K562 (cell line): ENCODE measurements around the gene PODNL1.
"Not testable (repeated sequence)": the region's sequence is repeated elsewhere in the genome, so short reads cannot be mapped to it uniquely, and the experiment has no call there.

Experiments used
- CREB1 ChIP-seq, 2 experiments: sonication (generic) in 1 of 2; formaldehyde crosslinking in 1 of 2; IDR thresholded peaks; 2 replicates each; pipeline versions ENCODE4 v1.6.1 to v1.8.0; 2012 to 2022; ENCODE audit warnings: inconsistent platforms in 1 of 2, mild to moderate bottlenecking in 1 of 2, missing genetic modification reagents in 1 of 2, moderate library complexity in 1 of 2
- EZH2 ChIP-seq: IDR thresholded peaks from 2 replicates; pipeline ENCODE4 v1.6.1; 2012; ENCODE audit warnings: low read depth, mild to moderate bottlenecking, inconsistent platforms, low read length, borderline replicate concordance
- FOS ChIP-seq: IDR thresholded peaks from 3 replicates; pipeline ENCODE4 v1.6.1; 2011; ENCODE audit not compliant: insufficient read length; ENCODE audit errors: extremely low read depth
- GABPB1 ChIP-seq: sonication (generic); formaldehyde crosslinking; IDR thresholded peaks from 2 replicates; pipeline ENCODE4 v1.8.0; 2022; ENCODE audit warnings: mild to moderate bottlenecking, missing genetic modification reagents
- HMG20B ChIP-seq: fragments of 250-450 bp; sonication (Bioruptor Pico); IDR thresholded peaks from 2 replicates; pipeline ENCODE4 v1.5.0; 2021; ENCODE audit warnings: mild to moderate bottlenecking
- KAT7 ChIP-seq: sonication (generic); formaldehyde crosslinking; IDR thresholded peaks from 2 replicates; pipeline ENCODE4 v1.8.0; 2022; ENCODE audit warnings: missing genetic modification reagents, mild to moderate bottlenecking, borderline replicate concordance
- KLF16 ChIP-seq: IDR thresholded peaks from 2 replicates; pipeline ENCODE4 v1.6.1; 2016; ENCODE audit warnings: antibody characterized with exemption
- NUFIP1 ChIP-seq: fragments of 450-650 bp; IDR thresholded peaks from 2 replicates; pipeline ENCODE4 v1.6.1; 2018; ENCODE audit not compliant: partially characterized antibody
- POLR2AphosphoS5 ChIP-seq: IDR thresholded peaks from 2 replicates; pipeline ENCODE4 v1.6.1; 2011; ENCODE audit warnings: mild to moderate bottlenecking, low read depth, low read length, moderate library complexity; ENCODE audit not compliant: control insufficient read depth, insufficient read depth
- SIN3B ChIP-seq: fragments of 450-650 bp; IDR thresholded peaks from 2 replicates; pipeline ENCODE4 v1.6.1; 2017; ENCODE audit warnings: low read depth, mild to moderate bottlenecking, moderate library complexity
- ZNF121 ChIP-seq: sonication (generic); formaldehyde crosslinking; conservative IDR thresholded peaks from 2 replicates; pipeline ENCODE4 v1.8.0; 2022; ENCODE audit warnings: missing genetic modification reagents
- ZNF263 ChIP-seq: sonication (generic); formaldehyde crosslinking; IDR thresholded peaks from 2 replicates; pipeline ENCODE4 v1.8.0; 2022; ENCODE audit warnings: mild to moderate bottlenecking, missing genetic modification reagents, borderline replicate concordance
- TF ChIP-seq, protein P1 (sequence below): fragments of 200-800 bp; sonication (Bioruptor generic); IDR thresholded peaks from 2 replicates; pipeline ENCODE4 v1.6.1; 2017; ENCODE audit warnings: missing genetic modification characterization, missing compliant biosample characterization
- TF ChIP-seq, protein P2 (sequence below): fragments of 250-450 bp; sonication (Bioruptor Pico); IDR thresholded peaks from 2 replicates; pipeline ENCODE4 v1.8.0; 2021; ENCODE audit warnings: mild to moderate bottlenecking, moderate library complexity

DNA sequence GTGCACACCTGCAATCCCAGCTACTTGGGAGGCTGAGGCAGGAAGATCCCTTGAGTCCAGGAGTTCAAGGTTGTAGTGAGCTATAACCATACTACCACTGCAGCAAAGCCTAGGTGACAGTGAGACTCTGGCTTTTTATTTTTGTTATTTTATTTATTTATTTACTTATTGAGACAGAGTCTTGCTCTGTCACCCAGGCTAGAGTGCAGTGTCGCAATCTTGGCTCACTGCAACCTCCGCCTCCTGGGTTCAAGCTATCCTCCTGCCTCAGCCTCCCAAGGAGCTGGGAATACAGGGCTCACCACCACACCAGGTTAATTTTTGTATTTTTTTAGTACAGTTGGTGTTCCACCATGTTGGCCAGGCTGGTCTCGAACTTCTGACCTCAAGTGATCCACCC is 35.3 kb upstream of the PODNL1 start:
- TF ChIP-seq, protein P1, sequence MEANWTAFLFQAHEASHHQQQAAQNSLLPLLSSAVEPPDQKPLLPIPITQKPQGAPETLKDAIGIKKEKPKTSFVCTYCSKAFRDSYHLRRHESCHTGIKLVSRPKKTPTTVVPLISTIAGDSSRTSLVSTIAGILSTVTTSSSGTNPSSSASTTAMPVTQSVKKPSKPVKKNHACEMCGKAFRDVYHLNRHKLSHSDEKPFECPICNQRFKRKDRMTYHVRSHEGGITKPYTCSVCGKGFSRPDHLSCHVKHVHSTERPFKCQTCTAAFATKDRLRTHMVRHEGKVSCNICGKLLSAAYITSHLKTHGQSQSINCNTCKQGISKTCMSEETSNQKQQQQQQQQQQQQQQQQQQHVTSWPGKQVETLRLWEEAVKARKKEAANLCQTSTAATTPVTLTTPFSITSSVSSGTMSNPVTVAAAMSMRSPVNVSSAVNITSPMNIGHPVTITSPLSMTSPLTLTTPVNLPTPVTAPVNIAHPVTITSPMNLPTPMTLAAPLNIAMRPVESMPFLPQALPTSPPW (CRISPR knock-in tag) = not testable (repeated sequence)
- not testable (repeated sequence) for TF ChIP-seq ZNF263 (CRISPR knock-in tag); EZH2; SIN3B; HMG20B (CRISPR knock-in tag); ZNF121 (CRISPR knock-in tag); CREB1 (IDR thresholded peaks at IDR 0.05); CREB1 (CRISPR knock-in tag; IDR thresholded peaks at IDR 0.05); GABPB1 (CRISPR knock-in tag); KAT7 (CRISPR knock-in tag); POLR2AphosphoS5; NUFIP1; FOS; KLF16
- TF ChIP-seq, protein P2, sequence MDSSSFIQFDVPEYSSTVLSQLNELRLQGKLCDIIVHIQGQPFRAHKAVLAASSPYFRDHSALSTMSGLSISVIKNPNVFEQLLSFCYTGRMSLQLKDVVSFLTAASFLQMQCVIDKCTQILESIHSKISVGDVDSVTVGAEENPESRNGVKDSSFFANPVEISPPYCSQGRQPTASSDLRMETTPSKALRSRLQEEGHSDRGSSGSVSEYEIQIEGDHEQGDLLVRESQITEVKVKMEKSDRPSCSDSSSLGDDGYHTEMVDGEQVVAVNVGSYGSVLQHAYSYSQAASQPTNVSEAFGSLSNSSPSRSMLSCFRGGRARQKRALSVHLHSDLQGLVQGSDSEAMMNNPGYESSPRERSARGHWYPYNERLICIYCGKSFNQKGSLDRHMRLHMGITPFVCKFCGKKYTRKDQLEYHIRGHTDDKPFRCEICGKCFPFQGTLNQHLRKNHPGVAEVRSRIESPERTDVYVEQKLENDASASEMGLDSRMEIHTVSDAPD (CRISPR knock-in tag) = not testable (repeated sequence)
